Measurements from ENCODE around the gene PLEKHA6.

PLEKHA6 gene

DNA sequence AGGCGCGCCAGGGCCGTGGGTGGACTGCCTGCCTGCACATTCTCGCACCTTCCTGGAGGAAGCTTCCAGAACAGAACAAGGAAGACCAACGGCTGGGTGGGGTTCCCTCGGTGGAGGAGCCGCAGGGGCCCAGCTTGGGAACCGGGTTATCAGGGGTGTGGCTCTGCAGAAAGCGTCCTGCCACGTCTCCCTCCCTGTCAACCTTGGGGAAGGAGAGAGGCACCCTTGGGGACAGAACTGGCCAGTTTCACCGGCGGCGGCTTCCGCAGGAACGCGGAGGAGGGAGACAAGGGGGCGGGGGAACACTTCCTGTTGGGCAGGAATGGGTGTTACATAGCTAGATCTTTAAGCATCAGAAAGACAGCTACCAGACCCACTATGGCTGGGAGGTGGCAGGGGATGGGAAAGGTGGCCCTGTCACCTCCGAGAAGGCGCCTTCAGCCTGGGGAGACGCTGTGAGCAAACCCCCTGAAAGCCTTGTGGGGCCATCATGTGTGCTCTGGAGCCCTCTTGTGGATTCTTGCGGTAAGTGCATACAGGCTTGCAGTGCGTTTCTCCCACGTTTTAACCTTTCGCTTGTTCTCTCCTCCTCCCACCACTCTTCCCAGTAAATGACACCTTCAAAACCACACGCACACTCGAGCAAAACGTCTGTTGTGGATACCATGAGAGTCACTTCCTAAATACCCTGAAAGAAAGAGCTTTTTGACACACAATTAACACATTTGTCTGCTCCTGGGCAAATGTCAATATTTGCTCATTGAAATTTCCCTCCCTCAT, 3.8 kb upstream of the PLEKHA6 start:
- no peak overlapping the region for H3K27ac ChIP-seq (ENCODE audit: low read depth, low read length)
- no peaks in the 10 kb centered on the region for H3K9me3 ChIP-seq (ENCODE audit: control insufficient read depth, insufficient read depth, low read length)
- peaks cover 9% of the 10 kb centered on the region for H3K4me1 ChIP-seq (ENCODE audit: control insufficient read depth, insufficient read depth, low read length)
- peaks cover 20% of the 10 kb centered on the region for H3K27me3 ChIP-seq (ENCODE audit: control insufficient read depth, insufficient read depth, low read length)
- no peak overlapping the region for H3K9ac ChIP-seq (ENCODE audit: low read depth, low read length)
- H3K4me3 ChIP-seq (ENCODE audit: low read depth, low read length), result peak overlapping the region; percentile 61
- H3K36me3 ChIP-seq (ENCODE audit: control insufficient read depth, insufficient read depth, low read length), result no peaks in the 10 kb centered on the region

DNA sequence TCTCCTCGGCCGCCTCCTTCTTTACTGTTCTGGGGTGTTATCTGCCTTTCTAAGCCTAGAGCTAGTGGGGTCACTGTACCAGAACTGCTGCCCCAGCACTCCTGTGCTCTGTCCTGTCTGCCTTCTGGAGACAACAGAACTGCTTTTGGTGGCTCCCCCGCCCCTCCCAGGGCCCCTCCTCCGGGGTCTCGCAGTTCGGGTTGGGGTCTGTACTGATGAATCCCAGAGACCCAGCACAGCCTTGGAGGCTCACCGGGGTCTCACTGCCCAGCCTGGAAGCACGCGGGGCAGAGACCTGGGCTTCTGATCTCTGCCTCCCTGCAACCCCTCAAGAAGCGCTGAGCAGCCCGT, 3.2 kb upstream of the PLEKHA6 start:
- Histone ChIP-seq H3K27me3 (ENCODE audit: control insufficient read depth, insufficient read depth, low read length) (peaks cover 20% of the 10 kb centered on the region), H3K9ac (ENCODE audit: low read depth, low read length) (no peak overlapping the region)

DNA sequence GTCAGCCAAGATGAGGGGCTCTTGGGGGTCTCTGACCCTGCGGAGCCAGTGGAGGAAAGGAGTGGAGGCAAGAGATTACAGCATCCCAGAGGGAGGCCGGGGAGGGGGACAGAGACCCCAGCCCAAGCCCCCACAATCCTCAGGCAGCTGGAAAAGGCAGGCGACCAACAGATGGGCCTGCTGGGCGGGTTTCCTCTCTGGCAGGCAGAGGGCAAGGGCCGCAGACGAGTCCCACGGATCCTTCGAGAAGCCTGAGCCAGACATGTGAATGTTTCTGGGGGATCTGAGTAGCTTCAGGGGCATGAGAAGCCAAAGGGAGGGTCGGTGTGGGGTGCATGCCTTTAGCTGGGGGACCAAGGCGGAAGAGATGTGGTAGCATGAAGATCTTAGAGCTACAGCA, 2.1 kb upstream of the PLEKHA6 start:
- Histone ChIP-seq H3K9me3 (ENCODE audit: control insufficient read depth, insufficient read depth, low read length) (no peaks in the 10 kb centered on the region), H3K4me3 (ENCODE audit: low read depth, low read length) (no peak overlapping the region), H3K36me3 (ENCODE audit: control insufficient read depth, insufficient read depth, low read length) (no peaks in the 10 kb centered on the region), H3K9ac (ENCODE audit: low read depth, low read length) (no peak overlapping the region), H3K27ac (ENCODE audit: low read depth, low read length) (no peak overlapping the region), H3K27me3 (ENCODE audit: control insufficient read depth, insufficient read depth, low read length) (peaks cover 20% of the 10 kb centered on the region), H3K4me1 (ENCODE audit: control insufficient read depth, insufficient read depth, low read length) (peaks cover 20% of the 10 kb centered on the region)

More for the DNA sequence above, 3.2 kb upstream of the PLEKHA6 start:
- Histone ChIP-seq H3K27ac (ENCODE audit: low read depth, low read length) (no peak overlapping the region), H3K36me3 (ENCODE audit: control insufficient read depth, insufficient read depth, low read length) (no peaks in the 10 kb centered on the region), H3K9me3 (ENCODE audit: control insufficient read depth, insufficient read depth, low read length) (no peaks in the 10 kb centered on the region), H3K4me3 (ENCODE audit: low read depth, low read length) (peak overlapping the region; percentile 61), H3K4me1 (ENCODE audit: control insufficient read depth, insufficient read depth, low read length) (peaks cover 15% of the 10 kb centered on the region)

DNA sequence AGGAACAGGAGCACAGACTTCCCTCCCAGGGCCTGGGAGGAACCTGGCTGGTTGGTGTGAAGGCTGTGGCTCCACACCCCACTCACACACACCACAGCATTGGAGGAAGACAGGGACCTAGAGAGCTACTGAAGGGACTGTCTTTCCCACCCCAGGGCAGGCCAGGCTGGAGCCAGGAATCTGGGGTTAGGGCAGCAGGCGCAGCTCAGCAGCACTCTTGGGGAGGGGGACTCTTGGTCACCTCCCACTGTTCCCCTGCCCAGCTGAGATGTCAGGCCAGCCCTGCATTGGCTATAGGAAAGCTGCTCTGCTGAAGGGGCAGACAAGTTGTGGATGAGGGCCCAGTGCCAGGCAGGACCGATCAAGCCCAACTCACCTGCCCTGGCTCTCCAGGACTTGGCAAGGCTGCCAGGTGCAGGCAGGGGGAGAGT, 1.6 kb upstream of the PLEKHA6 start:
- Histone ChIP-seq H3K27me3 (ENCODE audit: control insufficient read depth, insufficient read depth, low read length) (peaks cover 20% of the 10 kb centered on the region), H3K4me1 (ENCODE audit: control insufficient read depth, insufficient read depth, low read length) (peaks cover 20% of the 10 kb centered on the region), H3K9ac (ENCODE audit: low read depth, low read length) (no peak overlapping the region), H3K9me3 (ENCODE audit: control insufficient read depth, insufficient read depth, low read length) (no peaks in the 10 kb centered on the region), H3K4me3 (ENCODE audit: low read depth, low read length) (no peak overlapping the region), H3K27ac (ENCODE audit: low read depth, low read length) (no peak overlapping the region), H3K36me3 (ENCODE audit: control insufficient read depth, insufficient read depth, low read length) (no peaks in the 10 kb centered on the region)

DNA sequence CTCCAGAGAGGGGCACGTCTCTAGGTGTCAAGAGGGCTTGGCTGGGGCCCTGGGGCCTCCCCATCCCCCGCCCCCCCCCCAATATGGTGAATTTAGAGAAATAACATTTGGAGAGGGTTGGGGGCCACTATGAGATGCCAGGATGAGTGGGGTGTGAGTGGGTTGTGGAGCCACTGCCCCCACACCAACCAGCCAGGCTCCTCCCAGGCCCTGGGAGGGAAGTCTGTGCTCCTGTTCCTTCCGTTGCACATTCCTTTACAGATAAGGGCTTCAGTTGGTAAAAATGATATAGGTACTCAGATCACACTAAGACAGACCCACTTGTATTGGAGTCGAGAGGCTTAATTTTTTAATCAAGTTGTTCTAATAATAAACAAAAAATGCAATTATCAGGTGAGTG, 585 bp upstream of the PLEKHA6 start:
- H3K9ac ChIP-seq (ENCODE audit: low read depth, low read length), result no peak overlapping the region

DNA sequence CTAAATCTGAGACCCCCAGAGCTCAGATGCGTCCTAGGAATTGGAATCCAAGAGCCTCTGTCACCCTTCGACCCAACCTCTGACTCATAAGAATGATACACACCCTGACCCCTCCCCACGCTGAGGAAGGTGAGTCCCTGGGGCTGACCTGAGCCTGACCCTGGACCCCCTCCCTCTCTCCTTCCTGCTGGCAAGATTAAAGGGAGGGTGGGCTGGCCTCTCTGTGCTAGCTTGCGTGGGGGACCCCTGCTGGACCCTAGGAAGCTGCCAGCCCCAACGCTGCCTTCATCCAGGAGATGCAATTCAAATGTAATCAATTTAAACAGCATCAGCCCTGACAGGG, 627 bp downstream of the PLEKHA6 start:
- H3K27ac ChIP-seq (ENCODE audit: low read depth, low read length), result no peak overlapping the region
- H3K36me3 ChIP-seq (ENCODE audit: control insufficient read depth, insufficient read depth, low read length), result no peaks in the 10 kb centered on the region
- 0 out of 2 replicates have a peak overlapping the region, but pooled peaks have one; percentile 14 for H3K4me3 ChIP-seq (ENCODE audit: low read depth, low read length)
- no peak overlapping the region for H3K9ac ChIP-seq (ENCODE audit: low read depth, low read length)
- H3K9me3 ChIP-seq (ENCODE audit: control insufficient read depth, insufficient read depth, low read length), result no peaks in the 10 kb centered on the region
- peaks cover 20% of the 10 kb centered on the region for H3K4me1 ChIP-seq (ENCODE audit: control insufficient read depth, insufficient read depth, low read length)
- H3K27me3 ChIP-seq (ENCODE audit: control insufficient read depth, insufficient read depth, low read length), result peaks cover 16% of the 10 kb centered on the region

More for the DNA sequence above, 585 bp upstream of the PLEKHA6 start:
- peaks cover 20% of the 10 kb centered on the region for H3K4me1 ChIP-seq (ENCODE audit: control insufficient read depth, insufficient read depth, low read length)
- H3K27ac ChIP-seq (ENCODE audit: low read depth, low read length), result no peak overlapping the region
- no peak overlapping the region for H3K4me3 ChIP-seq (ENCODE audit: low read depth, low read length)
- no peaks in the 10 kb centered on the region for H3K36me3 ChIP-seq (ENCODE audit: control insufficient read depth, insufficient read depth, low read length)
- peaks cover 20% of the 10 kb centered on the region for H3K27me3 ChIP-seq (ENCODE audit: control insufficient read depth, insufficient read depth, low read length)
- H3K9me3 ChIP-seq (ENCODE audit: control insufficient read depth, insufficient read depth, low read length), result no peaks in the 10 kb centered on the region

DNA sequence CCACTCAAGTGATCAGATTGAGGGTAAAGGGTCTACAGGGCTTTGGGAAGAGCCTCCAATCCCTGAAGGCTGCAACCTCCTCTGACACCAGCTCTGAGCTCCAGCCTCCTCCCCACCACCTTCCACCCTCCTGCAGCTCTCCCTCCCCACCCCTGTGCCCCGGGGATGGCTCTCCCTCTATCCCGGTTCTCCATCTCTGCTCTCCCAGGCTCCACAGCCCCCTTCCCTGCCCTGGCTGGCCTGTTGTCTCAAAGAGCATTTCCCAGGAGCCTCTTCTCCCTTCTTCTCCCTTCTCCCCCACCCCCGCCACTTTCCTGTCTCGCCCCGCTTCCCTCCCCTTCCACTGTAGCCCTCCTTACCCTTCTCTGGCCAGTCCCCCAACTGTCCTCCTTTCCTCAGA, 1.1 kb downstream of the PLEKHA6 start:
- Histone ChIP-seq H3K27me3 (ENCODE audit: control insufficient read depth, insufficient read depth, low read length) (peaks cover 15% of the 10 kb centered on the region), H3K4me1 (ENCODE audit: control insufficient read depth, insufficient read depth, low read length) (peaks cover 20% of the 10 kb centered on the region), H3K27ac (ENCODE audit: low read depth, low read length) (no peak overlapping the region), H3K9ac (ENCODE audit: low read depth, low read length) (no peak overlapping the region), H3K9me3 (ENCODE audit: control insufficient read depth, insufficient read depth, low read length) (no peaks in the 10 kb centered on the region), H3K4me3 (ENCODE audit: low read depth, low read length) (no peak overlapping the region), H3K36me3 (ENCODE audit: control insufficient read depth, insufficient read depth, low read length) (no peaks in the 10 kb centered on the region)

DNA sequence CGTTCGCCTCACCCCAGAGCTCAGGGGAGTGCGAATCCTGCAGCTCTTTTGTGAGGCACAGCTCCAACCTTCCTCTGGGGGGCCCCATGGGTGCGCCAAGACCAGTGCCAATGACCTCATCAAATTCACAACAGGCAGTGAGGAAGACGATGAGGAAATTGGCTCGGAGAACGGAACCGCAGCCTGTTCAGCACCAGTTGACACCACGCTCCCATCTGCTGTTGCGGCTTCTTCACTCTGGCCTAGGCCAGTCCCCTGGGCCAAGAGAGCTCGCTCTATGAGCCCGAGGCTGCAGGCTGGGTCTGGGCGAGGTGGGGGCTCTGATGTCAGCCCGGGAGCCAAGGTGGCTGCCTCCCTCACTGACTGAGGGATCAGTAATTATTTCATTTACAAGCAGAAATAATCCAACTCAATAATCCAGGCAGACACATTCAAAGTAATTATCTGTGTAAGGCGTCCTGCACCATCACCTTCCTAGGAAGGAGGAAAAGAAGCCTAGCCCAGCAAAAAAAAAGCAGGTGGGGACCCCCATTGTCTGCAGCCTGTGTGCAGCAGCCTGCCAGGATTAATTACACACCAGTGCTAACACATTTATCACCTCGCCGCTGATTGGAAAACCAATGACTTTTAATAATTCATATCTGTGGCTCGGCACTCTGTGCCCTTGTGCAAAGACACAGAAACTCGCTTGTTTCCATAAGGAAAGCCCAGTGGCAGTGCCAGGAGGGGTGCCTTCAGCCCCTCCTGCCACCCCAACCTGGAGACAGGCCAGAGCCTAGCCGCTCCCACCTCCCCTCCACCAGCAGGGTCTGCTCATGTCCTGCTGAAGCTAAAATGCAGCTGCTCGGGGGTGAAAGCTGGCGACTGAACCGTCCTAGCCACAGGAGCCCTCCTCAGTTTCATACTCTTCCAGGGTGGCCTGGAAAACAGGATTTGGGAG, 1.9 kb downstream of the PLEKHA6 start:
- Histone ChIP-seq H3K27ac (ENCODE audit: low read depth, low read length) (no peak overlapping the region), H3K9ac (ENCODE audit: low read depth, low read length) (no peak overlapping the region), H3K4me3 (ENCODE audit: low read depth, low read length) (no peak overlapping the region), H3K4me1 (ENCODE audit: control insufficient read depth, insufficient read depth, low read length) (peaks cover 20% of the 10 kb centered on the region), H3K9me3 (ENCODE audit: control insufficient read depth, insufficient read depth, low read length) (no peaks in the 10 kb centered on the region), H3K36me3 (ENCODE audit: control insufficient read depth, insufficient read depth, low read length) (no peaks in the 10 kb centered on the region), H3K27me3 (ENCODE audit: control insufficient read depth, insufficient read depth, low read length) (peaks cover 10% of the 10 kb centered on the region)

DNA sequence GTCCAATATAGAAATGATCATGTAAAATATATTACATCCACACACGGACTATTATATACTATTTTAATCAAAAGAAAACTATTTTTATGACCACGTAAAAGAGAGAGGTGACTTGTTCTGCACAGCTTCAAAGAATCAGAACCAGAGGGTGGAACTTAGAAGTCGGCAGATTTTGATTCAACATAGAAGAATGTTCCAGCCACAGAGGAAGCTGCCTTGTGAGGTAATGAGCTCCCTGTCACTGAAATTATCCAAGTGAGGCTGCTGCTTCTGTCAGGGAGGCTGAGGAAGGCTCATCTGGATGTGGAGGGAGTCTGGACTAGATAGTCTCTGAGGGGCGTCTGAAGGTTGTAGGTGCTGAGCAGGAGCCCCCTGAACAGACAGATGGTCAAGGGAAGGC, 2.7 kb downstream of the PLEKHA6 start:
- H3K4me3 ChIP-seq (ENCODE audit: low read depth, low read length), result no peak overlapping the region
- H3K9ac ChIP-seq (ENCODE audit: low read depth, low read length), result no peak overlapping the region
- no peaks in the 10 kb centered on the region for H3K36me3 ChIP-seq (ENCODE audit: control insufficient read depth, insufficient read depth, low read length)
- H3K4me1 ChIP-seq (ENCODE audit: control insufficient read depth, insufficient read depth, low read length), result peaks cover 20% of the 10 kb centered on the region
- no peak overlapping the region for H3K27ac ChIP-seq (ENCODE audit: low read depth, low read length)
- peaks cover 1% of the 10 kb centered on the region; the same call in 1 of the 2 replicates for H3K27me3 ChIP-seq (ENCODE audit: control insufficient read depth, insufficient read depth, low read length)
- H3K9me3 ChIP-seq (ENCODE audit: control insufficient read depth, insufficient read depth, low read length), result no peaks in the 10 kb centered on the region

DNA sequence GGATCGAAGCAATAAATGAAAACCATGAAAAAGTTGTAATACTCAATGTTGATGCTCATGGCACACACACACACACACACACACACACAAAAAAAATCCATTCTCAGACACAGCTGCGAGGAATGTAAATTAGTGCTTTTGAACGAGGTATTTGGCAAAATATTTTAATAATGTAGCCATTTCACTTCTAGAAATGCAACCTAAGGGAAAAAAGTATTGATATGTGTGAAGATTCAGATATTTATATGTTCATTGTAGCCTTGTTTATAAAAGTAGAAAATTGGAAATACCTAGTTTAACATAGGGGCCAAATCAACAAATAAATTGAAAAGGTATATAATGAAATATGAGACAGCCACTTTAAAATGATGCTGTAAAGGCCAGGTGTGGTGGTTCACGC, 3.8 kb downstream of the PLEKHA6 start:
- H3K4me1 ChIP-seq (ENCODE audit: control insufficient read depth, insufficient read depth, low read length), result peaks cover 25% of the 10 kb centered on the region
- no peak overlapping the region for H3K4me3 ChIP-seq (ENCODE audit: low read depth, low read length)
- H3K9me3 ChIP-seq (ENCODE audit: control insufficient read depth, insufficient read depth, low read length), result no peaks in the 10 kb centered on the region
- H3K27me3 ChIP-seq (ENCODE audit: control insufficient read depth, insufficient read depth, low read length), result no peaks in the 10 kb centered on the region
- no peak overlapping the region for H3K27ac ChIP-seq (ENCODE audit: low read depth, low read length)
- H3K9ac ChIP-seq (ENCODE audit: low read depth, low read length), result no peak overlapping the region
- no peaks in the 10 kb centered on the region for H3K36me3 ChIP-seq (ENCODE audit: control insufficient read depth, insufficient read depth, low read length)

DNA sequence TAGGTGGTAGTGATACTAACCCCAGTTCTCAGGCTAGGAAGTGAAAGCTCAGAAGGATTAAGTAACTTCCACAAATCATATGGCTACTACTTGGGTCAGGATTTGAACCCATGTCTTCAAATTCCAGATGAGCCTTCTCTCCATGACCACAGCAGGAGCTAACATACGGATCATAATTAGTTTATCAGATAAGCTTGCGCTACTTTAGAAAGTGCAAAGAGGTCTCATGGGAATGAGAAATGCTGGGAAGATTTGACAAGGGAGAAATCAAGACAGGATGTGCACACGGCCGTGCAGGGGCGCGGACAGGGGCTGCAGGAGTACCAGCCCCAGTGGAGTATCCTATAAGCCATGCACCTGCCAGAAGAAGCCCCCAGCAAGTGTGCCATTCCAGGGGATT, 5.2 kb downstream of the PLEKHA6 start:
- H3K27ac ChIP-seq (ENCODE audit: low read depth, low read length), result no peak overlapping the region
- no peaks in the 10 kb centered on the region for H3K36me3 ChIP-seq (ENCODE audit: control insufficient read depth, insufficient read depth, low read length)
- H3K9me3 ChIP-seq (ENCODE audit: control insufficient read depth, insufficient read depth, low read length), result no peaks in the 10 kb centered on the region
- H3K4me1 ChIP-seq (ENCODE audit: control insufficient read depth, insufficient read depth, low read length), result peaks cover 29% of the 10 kb centered on the region
- H3K4me3 ChIP-seq (ENCODE audit: low read depth, low read length), result no peak overlapping the region
- H3K27me3 ChIP-seq (ENCODE audit: control insufficient read depth, insufficient read depth, low read length), result no peaks in the 10 kb centered on the region
- no peak overlapping the region for H3K9ac ChIP-seq (ENCODE audit: low read depth, low read length)
